H1 (cell line): ENCODE data around the gene TRIM62.

Experiments used
- CREB1 ChIP-seq: IDR thresholded peaks from 2 replicates; pipeline ENCODE4 v1.6.1; 2012; ENCODE audit warnings: inconsistent platforms
- CTCF ChIP-seq, 3 experiments: IDR thresholded peaks; 1 replicate in 2 of 3; 2 replicates in 1 of 3; pipeline versions ENCODE4 v1.5.1 to v1.6.1; 2011; ENCODE audit warnings: low read length in 3 of 3, mild to moderate bottlenecking in 3 of 3, inconsistent platforms in 2 of 3, low read depth in 1 of 3, moderate library complexity in 1 of 3; ENCODE audit not compliant: insufficient read depth in 1 of 3; ENCODE audit errors: control extremely low read depth in 1 of 3
- EGR1 ChIP-seq: IDR thresholded peaks from 2 replicates; pipeline ENCODE4 v1.6.1; 2011; ENCODE audit warnings: low read depth, low read length, borderline replicate concordance
- EZH2 ChIP-seq: fragments of 200-600 bp; sonication (generic); IDR thresholded peaks from 2 replicates; pipeline ENCODE4 v1.7.1; 2012; ENCODE audit warnings: low read depth, mild to moderate bottlenecking, moderate library complexity, low read length, inconsistent platforms; ENCODE audit not compliant: severe bottlenecking
- KDM5A ChIP-seq: fragments of 200-600 bp; IDR thresholded peaks from 2 replicates; pipeline ENCODE4 v1.7.1; 2012; ENCODE audit warnings: mild to moderate bottlenecking, low read length, inconsistent platforms, mixed read lengths
- MAFK ChIP-seq: IDR thresholded peaks from 2 replicates; pipeline ENCODE4 v1.6.1; 2012; ENCODE audit warnings: low read depth, mild to moderate bottlenecking, improper control_type of control experiment, low read length
- POLR2A ChIP-seq, 2 experiments: IDR thresholded peaks; 1 replicate in 1 of 2; 2 replicates in 1 of 2; pipeline ENCODE4 v1.6.1; 2011; ENCODE audit warnings: low read depth in 2 of 2, low read length in 2 of 2, mild to moderate bottlenecking in 2 of 2; ENCODE audit errors: control extremely low read depth in 1 of 2
- POLR2AphosphoS5 ChIP-seq: IDR thresholded peaks from 2 replicates; pipeline ENCODE4 v1.6.1; 2011; ENCODE audit warnings: low read depth, low read length
- SP1 ChIP-seq: IDR thresholded peaks from 2 replicates; pipeline ENCODE4 v1.6.1; 2011; ENCODE audit warnings: low read depth, low read length
- TEAD4 ChIP-seq: IDR thresholded peaks from 2 replicates; pipeline ENCODE4 v1.6.1; 2012; ENCODE audit warnings: low read depth, low read length, inconsistent platforms, mixed read lengths

- TF ChIP-seq KDM5A (no peak), SP1 (no peak), MAFK (no peak), EGR1 (no peak), TEAD4 (no peak), POLR2A (IDR thresholded peaks at IDR 0.05; ENCODE audit: control extremely low read depth in 1 of 2, low read depth in 2 of 2, low read length in 2 of 2) (no peak), CTCF (IDR thresholded peaks at IDR 0.05; ENCODE audit: control extremely low read depth in 1 of 3, insufficient read depth in 1 of 3, low read depth in 1 of 3, low read length in 3 of 3) (no peak), POLR2AphosphoS5 (no peak), EZH2 (no peak), CREB1 (no peak)
Measured at GRCh38 chr1:33178836-33179439, 2.9 kb downstream of the TRIM62 start.
